ENCODE results near the gene CEP85L.

The CEP85L gene

DNA sequence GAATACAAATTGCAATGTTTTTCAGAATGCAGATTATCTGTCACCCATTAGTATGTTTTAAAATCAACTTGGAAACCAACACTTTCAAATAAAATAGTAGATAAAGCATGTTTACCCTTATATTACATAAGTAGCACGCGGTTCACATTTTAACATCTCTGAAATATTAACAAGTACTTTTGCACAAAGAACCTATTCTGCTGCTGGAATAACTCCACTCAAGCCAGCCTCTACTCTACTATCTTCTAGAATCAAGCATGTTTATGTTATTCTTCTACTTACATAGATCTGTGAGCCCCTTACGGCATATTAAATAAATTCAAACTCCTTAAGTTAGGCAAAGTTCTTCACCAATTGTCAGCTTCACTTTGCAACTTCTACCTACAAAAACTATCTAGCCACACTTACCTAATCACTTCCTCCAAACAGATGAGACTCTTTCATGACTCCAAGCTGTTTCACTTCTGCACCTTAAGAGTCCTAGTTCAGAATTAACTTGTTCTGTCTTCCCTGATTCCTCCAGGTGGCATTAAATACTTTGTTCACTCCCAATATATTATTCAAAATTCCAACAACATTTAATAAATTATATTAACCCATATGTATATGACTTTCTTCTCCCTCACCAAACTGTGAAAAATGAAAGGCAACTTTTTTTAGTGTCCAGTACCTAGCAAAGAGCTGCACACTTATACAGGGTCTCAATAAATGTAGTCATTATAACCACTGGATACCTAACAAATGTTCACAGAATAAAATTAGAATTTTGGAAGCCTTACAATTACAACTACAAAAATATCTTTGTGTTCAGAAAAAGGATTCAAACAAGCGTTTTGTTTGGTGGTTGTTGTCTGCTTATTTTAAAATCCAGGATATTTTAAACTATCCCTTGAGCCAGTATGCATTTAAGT, 12.1 kb downstream of the CEP85L start:
- Histone ChIP-seq H3K36me3 (no peaks in the 10 kb centered on the region), H3K4me3 (no peak overlapping the region), H3K4me1 (peaks cover 0 to 7% (median 0%) of the 10 kb centered on the region in 4 donors), H3K27me3 (no peaks in the 10 kb centered on the region), H3K27ac (no peak overlapping the region), H3K9me3 (no peaks in the 10 kb centered on the region)
- DNase-seq = no peak
- TF ChIP-seq, protein P1, sequence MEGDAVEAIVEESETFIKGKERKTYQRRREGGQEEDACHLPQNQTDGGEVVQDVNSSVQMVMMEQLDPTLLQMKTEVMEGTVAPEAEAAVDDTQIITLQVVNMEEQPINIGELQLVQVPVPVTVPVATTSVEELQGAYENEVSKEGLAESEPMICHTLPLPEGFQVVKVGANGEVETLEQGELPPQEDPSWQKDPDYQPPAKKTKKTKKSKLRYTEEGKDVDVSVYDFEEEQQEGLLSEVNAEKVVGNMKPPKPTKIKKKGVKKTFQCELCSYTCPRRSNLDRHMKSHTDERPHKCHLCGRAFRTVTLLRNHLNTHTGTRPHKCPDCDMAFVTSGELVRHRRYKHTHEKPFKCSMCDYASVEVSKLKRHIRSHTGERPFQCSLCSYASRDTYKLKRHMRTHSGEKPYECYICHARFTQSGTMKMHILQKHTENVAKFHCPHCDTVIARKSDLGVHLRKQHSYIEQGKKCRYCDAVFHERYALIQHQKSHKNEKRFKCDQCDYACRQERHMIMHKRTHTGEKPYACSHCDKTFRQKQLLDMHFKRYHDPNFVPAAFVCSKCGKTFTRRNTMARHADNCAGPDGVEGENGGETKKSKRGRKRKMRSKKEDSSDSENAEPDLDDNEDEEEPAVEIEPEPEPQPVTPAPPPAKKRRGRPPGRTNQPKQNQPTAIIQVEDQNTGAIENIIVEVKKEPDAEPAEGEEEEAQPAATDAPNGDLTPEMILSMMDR (IDR thresholded peaks at IDR 0.05) = no peak
- intact Hi-C loops (cut with DNase I; ENCODE audit: low total_unique reads) = no loop called here

DNA sequence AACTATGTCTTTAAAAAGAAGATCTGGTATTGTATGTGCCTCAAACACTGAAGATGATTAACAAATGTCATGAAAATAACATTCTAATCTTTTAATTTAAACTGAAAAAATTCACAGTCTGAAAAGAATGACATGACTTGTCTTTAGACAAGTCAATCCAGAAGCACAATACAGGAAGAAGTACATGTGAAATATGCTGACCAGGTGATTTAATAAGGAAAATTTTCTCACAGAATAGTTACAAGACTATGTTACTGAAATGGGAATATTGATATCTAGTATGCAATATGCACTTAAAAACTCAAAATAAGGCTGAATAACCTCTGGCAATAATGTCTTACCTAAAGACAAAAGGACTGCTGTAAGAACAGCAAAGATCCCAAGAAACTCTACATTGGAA, 13.1 kb downstream of the CEP85L start:
- Histone ChIP-seq H3K36me3 (no peaks in the 10 kb centered on the region), H3K9me3 (no peaks in the 10 kb centered on the region), H3K4me1 (peaks cover 0 to 7% (median 0%) of the 10 kb centered on the region in 4 donors), H3K27ac (no peak overlapping the region), H3K27me3 (no peaks in the 10 kb centered on the region), H3K4me3 (no peak overlapping the region)
- intact Hi-C loops (cut with DNase I; ENCODE audit: low total_unique reads) = no loop called here
- DNase-seq = no peak
- TF ChIP-seq, protein P1 (IDR thresholded peaks at IDR 0.05) = no peak

DNA sequence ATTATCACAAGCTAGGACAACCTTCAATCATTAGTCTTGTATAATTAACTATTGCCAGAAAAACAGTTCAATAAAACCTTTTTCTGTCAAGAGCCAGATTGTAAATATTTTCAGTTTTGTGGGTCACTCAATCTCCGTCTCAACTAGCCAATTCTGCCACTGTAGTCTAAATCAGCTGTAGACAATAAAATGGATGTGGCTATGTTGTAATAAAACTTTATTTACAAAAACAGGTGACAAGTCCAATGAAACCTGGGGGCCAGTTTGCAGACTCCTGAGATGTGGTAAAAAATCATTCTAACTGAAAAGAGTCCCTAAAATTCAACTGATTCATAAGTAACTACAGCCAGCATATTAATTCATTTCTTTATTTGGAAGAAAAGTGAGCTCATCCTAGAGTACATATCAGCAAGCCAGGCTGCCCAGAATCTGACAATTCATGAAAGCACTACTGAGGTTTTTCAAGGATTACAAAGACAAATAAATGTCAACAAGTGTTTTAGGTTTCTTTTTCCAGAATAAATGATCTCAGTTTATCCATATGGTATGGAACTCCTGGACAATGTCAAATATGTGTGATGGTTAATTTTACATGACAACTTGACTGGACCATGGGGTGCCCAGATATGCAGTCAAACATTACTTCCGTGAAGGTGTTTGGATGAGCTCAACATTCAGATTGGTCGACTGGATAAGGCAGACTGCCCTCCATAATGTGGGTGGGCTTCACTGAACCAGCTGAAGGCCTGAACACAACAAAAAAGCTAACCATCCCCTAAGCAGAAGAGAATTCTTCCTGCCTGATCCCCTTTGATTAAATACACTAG, 15.3 kb downstream of the CEP85L start:
- Histone ChIP-seq H3K27me3 (no peaks in the 10 kb centered on the region), H3K27ac (no peak overlapping the region), H3K4me1 (peaks cover 0 to 7% (median 0%) of the 10 kb centered on the region in 4 donors)

DNA sequence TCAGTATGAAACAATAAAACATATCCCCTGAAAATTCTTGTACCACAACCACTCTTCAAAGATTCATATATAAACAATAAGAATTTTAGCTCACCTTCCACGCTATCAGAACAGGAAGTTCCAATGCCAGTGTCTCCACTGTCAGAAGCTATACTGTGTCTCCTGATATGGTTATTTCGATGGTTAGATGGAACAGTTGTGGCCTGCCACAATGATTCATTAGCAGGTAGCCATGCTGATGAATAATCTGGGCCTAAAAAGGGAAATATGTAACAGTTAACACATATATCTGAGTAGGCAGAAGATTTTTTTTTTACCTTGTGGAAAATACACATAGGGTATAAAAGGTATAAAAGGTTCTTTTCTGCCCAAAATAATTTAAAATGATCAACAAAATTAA, 19.0 kb downstream of the CEP85L start:
- no peaks in the 10 kb centered on the region for H3K9me3 ChIP-seq
- H3K27ac ChIP-seq = no peak overlapping the region
- TF ChIP-seq, protein P1 (IDR thresholded peaks at IDR 0.05) = no peak
- intact Hi-C loops (cut with DNase I; ENCODE audit: low total_unique reads) = no loop called here
- peaks cover 0 to 9% (median 7%) of the 10 kb centered on the region in 3 donors for H3K36me3 ChIP-seq
- no peak for DNase-seq
- no peaks in the 10 kb centered on the region for H3K27me3 ChIP-seq
- no peak overlapping the region for H3K4me3 ChIP-seq
- no peaks in the 10 kb centered on the region for H3K4me1 ChIP-seq

More for the DNA sequence above, 15.3 kb downstream of the CEP85L start:
- Histone ChIP-seq H3K4me3 (no peak overlapping the region), H3K9me3 (no peaks in the 10 kb centered on the region), H3K36me3 (no peaks in the 10 kb centered on the region)
- TF ChIP-seq, protein P1 (IDR thresholded peaks at IDR 0.05) = no peak
- no peak for DNase-seq
- intact Hi-C loops (cut with DNase I; ENCODE audit: low total_unique reads) = no loop called here

DNA sequence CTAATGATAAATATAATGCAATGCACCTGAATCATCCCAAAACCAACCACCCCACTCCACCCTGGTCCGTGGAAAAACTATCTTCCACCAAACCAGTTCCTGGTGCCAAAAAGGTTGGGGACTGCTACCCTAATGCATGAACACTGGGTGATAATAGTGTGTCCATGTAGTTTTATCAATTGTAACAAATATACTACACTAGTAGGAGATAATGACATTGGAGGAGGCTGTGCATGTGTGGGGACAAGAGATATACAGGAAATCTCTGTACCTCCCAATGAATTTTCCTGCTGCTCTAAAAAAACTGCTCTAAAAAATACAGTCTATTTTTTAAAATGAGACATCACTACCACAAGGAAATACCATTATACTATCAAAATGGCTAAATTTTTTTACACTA, 20.5 kb downstream of the CEP85L start:
- Histone ChIP-seq H3K27ac (no peak overlapping the region), H3K4me3 (no peak overlapping the region), H3K27me3 (no peaks in the 10 kb centered on the region), H3K9me3 (no peaks in the 10 kb centered on the region), H3K36me3 (peaks cover 0 to 9% (median 7%) of the 10 kb centered on the region in 3 donors), H3K4me1 (no peaks in the 10 kb centered on the region)
- intact Hi-C loops (cut with DNase I; ENCODE audit: low total_unique reads) = no loop called here
- TF ChIP-seq, protein P1 (IDR thresholded peaks at IDR 0.05) = no peak
- DNase-seq = no peak
